ENCODE measurements around the gene CCNY. TPM values are rescaled to one million over a fixed set of nuclear protein-coding genes. Genes with fewer than 3 reads are reported as not detected.
A peak's percentile ranks its signal among the peaks of the same experiment; 100 is the strongest.

CCNY gene
- total RNA-seq, 3 donors from 2014 or later (not counting 1 experiment from before 2014, with no cell fraction given): 71.0 to 87.2 (median 74.3) TPM

- Histone ChIP-seq H3K4me1 (ENCODE audit: control insufficient read depth, insufficient read depth, low read length) (peaks cover 38% of the 10 kb centered on the region), H3K36me3 (ENCODE audit: control insufficient read depth, insufficient read depth, low read length) (no peaks in the 10 kb centered on the region), H3K9me3 (ENCODE audit: control insufficient read depth, insufficient read depth, low read length) (peaks cover 22% of the 10 kb centered on the region), H3K4me3 (ENCODE audit: low read length) (no peak overlapping the region), H3K27me3 (ENCODE audit: control insufficient read depth, insufficient read depth, low read length) (no peaks in the 10 kb centered on the region), H3K27ac (ENCODE audit: low read length) (no peak overlapping the region)
- peaks cover 7 to 18% of the 10 kb centered on the region in 2 donors for H3K9me3 Mint-ChIP-seq
- H3K4me3 Mint-ChIP-seq: no peak overlapping the region
- H3K4me1 Mint-ChIP-seq: peaks cover 77 to 80% of the 10 kb centered on the region in 2 donors
- H3K36me3 Mint-ChIP-seq: peaks cover 6% of the 10 kb centered on the region
- H3K27me3 Mint-ChIP-seq (ENCODE audit: low read depth in 2 of 2): no peaks in the 10 kb centered on the region
- WGBS (ENCODE audit: insufficient coverage): 100% methylated on average over 3 of the region's 4 CpGs
- DNase-seq: no peak
- no peak for ATAC-seq
- TF ChIP-seq CTCF (IDR thresholded peaks at IDR 0.05): no peak
- intact Hi-C loops (cut with micrococcal nuclease): loop anchor here (10.0 kb wide), 1 partner anchor 91 kb away; no protein-coding TSS in a partner anchor
- peak overlapping the region; percentile 92 to 97 for H3K27ac Mint-ChIP-seq
These were observed 109.0 kb downstream of the CCNY start for GRCh38 chr10:35445150-35445884.

GRCh38 chr10:35446439-35446838 is 110.1 kb downstream of the CCNY start:
- no peaks in the 10 kb centered on the region for H3K36me3 ChIP-seq (ENCODE audit: control insufficient read depth, insufficient read depth, low read length)
- no peak overlapping the region for H3K4me3 ChIP-seq (ENCODE audit: low read length)
- H3K36me3 Mint-ChIP-seq: peaks cover 6% of the 10 kb centered on the region
- H3K27ac Mint-ChIP-seq: peak overlapping the region; percentile 92 to 97
- H3K27me3 ChIP-seq (ENCODE audit: control insufficient read depth, insufficient read depth, low read length): no peaks in the 10 kb centered on the region
- intact Hi-C loops (cut with micrococcal nuclease): loop anchor here (10.0 kb wide), 1 partner anchor 92 kb away; no protein-coding TSS in a partner anchor
- ATAC-seq: no peak
- no peak overlapping the region for H3K4me3 Mint-ChIP-seq
- no peak for TF ChIP-seq CTCF (IDR thresholded peaks at IDR 0.05)
- no peaks in the 10 kb centered on the region for H3K27me3 Mint-ChIP-seq (ENCODE audit: low read depth in 2 of 2)
- peaks cover 22% of the 10 kb centered on the region for H3K9me3 ChIP-seq (ENCODE audit: control insufficient read depth, insufficient read depth, low read length)
- no peak overlapping the region for H3K27ac ChIP-seq (ENCODE audit: low read length)
- peaks cover 44% of the 10 kb centered on the region for H3K4me1 ChIP-seq (ENCODE audit: control insufficient read depth, insufficient read depth, low read length)
- no peak for DNase-seq
- 86% methylated on average over 1 of the region's 2 CpGs for WGBS (ENCODE audit: insufficient coverage)
- peaks cover 7 to 18% of the 10 kb centered on the region in 2 donors for H3K9me3 Mint-ChIP-seq
- peaks cover 76 to 78% of the 10 kb centered on the region in 2 donors for H3K4me1 Mint-ChIP-seq

- no peaks in the 10 kb centered on the region for H3K27me3 ChIP-seq (ENCODE audit: control insufficient read depth, insufficient read depth, low read length)
- H3K36me3 ChIP-seq (ENCODE audit: control insufficient read depth, insufficient read depth, low read length): no peaks in the 10 kb centered on the region
- 29% methylated on average over 14 of the region's 14 CpGs for WGBS (ENCODE audit: insufficient coverage)
- peak overlapping the region; percentile 61 for H3K27ac ChIP-seq (ENCODE audit: low read length)
- TF ChIP-seq CTCF (IDR thresholded peaks at IDR 0.05): no peak
- peak overlapping the region; percentile 92 to 97 for H3K27ac Mint-ChIP-seq
- DNase-seq: peak in 1 of 2 donors; percentile 67
- peak overlapping the region; percentile 86 for H3K4me3 Mint-ChIP-seq
- peaks cover 17% of the 10 kb centered on the region for H3K9me3 ChIP-seq (ENCODE audit: control insufficient read depth, insufficient read depth, low read length)
- H3K4me1 ChIP-seq (ENCODE audit: control insufficient read depth, insufficient read depth, low read length): peaks cover 47% of the 10 kb centered on the region
- peak; percentile 60 to 70 (median 63) for ATAC-seq
- peaks cover 64 to 74% of the 10 kb centered on the region in 2 donors for H3K4me1 Mint-ChIP-seq
- no peaks in the 10 kb centered on the region for H3K36me3 Mint-ChIP-seq
- H3K4me3 ChIP-seq (ENCODE audit: low read length): no peak overlapping the region
- no peaks in the 10 kb centered on the region for H3K27me3 Mint-ChIP-seq (ENCODE audit: low read depth in 2 of 2)
- intact Hi-C loops (cut with micrococcal nuclease): loop anchor here (10.0 kb wide), 1 partner anchor 93 kb away; no protein-coding TSS in a partner anchor
- peaks cover 7 to 17% of the 10 kb centered on the region in 2 donors for H3K9me3 Mint-ChIP-seq
These were observed 111.5 kb downstream of the CCNY start for GRCh38 chr10:35447693-35448407.
